HG03565 (cell line): Measurements from ENCODE around the gene VAV3.

ENCODE experiments used
- ATAC-seq: cut with Tn5 transposase; IDR thresholded peaks from one replicate; pipeline ENCODE4 v1.9.1; 2021; ENCODE audit warnings: mild to moderate bottlenecking, moderate library complexity; ENCODE audit not compliant: unreplicated experiment

Gene VAV3

DNA sequence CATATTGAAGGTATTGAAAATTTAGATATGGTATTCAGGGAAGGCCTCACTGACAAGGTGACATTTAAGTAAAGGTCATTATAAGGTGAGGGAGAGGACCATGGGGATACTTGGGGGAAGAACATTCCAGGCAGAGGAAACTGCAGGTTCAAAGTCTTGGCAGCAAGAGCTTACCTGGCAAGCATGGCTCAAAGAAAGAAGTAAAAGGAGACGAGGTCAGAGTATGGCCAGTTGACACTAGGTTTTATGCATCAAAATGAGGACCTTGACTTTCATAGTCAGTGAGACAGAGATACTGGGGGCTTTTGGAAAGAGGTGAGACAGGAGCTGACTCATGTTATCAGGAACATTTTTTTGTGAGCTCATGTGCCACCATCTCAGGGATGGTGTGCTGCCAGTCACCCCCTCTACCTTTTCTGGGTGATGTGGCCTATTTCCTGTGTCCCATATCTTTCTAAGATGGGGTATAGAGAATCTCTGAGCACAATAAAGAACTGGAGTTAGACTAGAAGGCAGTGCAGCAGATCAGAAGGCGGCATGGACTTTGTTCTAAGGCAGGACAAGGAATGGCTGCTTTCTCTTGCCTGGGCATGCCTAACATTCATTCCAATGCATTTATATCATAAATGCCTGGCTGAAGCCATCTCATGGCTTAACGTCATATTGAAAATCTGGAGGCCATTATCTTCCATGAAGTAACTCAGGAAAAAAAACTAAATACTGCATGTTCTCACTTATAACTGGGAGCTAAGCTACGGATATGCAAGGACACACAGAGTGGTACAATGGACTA, 417.4 kb downstream of the VAV3 start:
- no peak for ATAC-seq

DNA sequence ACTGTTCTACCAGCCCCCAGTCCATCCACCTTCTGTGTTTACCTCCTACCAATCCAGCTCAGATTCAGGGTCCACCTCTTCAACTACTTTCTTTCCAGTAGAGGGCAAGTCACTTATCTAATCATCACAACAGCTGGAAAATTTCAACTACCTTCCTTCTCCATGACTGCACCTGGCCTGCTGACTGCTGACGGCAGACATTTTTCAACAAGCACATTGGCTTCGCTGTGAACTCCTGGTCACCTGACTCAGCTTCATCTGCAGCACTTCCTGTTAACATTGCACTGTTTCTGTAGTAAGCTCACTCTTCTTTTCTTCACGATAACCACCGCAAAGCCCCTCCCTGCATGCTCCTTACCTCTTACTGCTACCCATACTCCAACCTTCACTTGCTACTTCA, 418.4 kb downstream of the VAV3 start:
- ATAC-seq, result no peak

DNA sequence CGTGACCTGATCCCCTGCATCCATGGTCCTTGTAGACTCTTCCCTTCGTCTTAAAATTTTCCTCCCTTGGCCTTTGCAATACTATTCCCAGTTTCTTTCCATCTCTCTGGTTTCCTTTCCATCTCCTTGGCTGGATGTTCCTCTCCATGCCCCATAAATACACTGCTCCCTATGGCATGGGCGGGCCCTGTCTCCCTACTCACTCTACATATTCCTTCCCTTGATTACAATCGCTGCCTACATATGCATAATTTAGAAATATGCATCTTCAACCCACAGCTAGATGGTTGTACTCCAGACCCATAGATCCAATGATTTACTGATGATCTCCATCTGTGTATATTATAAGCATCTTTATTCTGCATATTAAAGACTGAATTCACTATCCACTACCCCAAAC, 419.1 kb downstream of the VAV3 start:
- ATAC-seq, result no peak

DNA sequence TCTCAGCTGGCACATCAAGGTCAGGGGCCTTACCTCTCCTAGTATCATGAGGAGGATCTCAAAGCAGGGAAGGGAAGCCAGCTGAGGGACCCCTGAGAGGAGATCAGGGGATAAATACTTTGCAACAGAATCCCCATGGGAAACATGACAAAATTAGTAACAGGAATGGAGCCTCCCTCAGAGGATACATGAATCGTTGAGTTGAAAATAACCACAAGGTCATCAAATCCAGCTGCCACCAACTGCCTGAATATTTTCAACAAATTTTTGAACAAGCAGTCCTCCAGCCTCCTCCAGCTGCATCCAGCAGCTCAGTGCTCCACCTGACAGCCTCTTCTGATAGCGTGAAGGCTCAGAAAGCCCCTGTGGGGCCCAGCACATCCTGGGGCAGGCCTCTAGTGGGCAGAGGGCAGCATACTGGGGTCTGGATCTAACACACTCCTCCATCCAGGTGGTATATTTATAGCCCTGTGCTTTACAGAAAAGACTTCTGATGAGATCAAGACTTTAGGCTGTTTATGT, 419.9 kb downstream of the VAV3 start:
- no peak for ATAC-seq

DNA sequence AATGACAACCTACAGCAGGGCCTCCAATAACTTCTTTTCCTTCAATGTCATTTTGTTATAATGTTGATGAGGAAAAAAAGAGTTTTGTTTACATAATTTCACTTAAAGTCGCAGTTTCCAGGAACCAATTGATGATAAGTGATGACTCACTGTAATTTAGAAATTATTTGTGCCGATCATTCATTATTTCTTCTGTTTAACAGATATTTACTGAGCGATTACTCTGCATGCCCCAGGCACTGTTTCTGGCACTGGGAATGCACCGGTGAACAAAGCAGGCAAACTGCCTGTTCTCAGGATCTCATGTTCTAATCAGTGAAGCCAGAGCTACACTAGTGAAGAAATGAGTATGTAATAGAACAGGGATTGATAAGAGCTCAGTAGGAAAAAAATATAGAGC, 420.7 kb downstream of the VAV3 start:
- ATAC-seq, result no peak

DNA sequence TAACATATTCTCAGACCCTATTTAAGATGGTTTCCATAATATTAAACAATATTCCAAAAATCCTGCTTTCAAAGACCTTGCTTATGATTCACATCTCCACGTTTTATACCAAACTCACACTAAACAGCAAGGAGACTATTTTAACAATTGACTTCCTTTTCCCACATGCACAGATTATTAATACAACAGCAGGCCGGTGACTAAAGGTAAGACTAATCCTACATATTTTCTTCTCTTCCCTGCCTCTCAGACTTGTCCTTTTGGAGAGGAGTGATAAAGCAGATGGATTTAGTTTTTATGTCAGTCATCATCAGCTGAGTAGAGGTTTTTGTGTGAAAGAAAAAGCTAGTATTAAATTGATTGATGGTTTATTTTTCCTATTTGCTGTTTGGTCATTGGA, 423.6 kb downstream of the VAV3 start:
- ATAC-seq, result no peak

DNA sequence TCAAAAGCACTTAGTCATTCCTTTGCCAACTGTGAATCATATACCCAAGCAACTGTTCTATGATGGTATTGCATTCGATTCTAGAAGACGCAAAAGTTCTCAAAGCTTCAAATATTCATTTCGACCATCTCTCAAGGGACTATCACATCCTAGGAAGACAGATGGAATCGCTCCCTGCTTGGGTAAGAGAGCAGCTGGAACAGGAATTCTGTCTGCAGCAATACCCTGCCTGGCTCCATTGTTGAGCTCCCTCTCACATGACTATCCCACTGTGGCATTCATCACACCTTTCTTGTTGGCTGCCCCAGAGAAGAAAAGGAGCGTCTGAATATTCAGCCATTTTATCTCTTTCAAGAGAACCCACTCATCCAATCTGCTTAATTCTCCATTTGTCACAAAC, 426.5 kb downstream of the VAV3 start:
- no peak for ATAC-seq

DNA sequence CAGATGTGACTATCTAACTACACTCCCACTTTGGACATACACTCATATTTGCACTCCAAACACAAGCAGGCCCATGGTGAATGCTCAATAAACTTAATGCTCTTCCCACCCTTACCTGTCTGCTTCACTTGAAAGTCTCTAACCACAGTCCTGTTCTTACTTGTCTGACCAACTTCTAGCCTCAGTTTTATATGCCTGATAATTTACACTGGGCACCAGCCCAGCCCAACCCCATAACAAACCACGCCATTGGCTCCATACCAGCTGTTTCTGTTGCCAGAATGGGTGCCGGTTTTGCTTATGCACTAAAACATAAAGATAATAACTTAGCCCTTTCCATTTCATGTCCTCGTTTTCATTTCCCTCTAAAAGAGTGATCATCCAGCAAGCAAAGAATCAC, 428.7 kb downstream of the VAV3 start:
- no peak for ATAC-seq

DNA sequence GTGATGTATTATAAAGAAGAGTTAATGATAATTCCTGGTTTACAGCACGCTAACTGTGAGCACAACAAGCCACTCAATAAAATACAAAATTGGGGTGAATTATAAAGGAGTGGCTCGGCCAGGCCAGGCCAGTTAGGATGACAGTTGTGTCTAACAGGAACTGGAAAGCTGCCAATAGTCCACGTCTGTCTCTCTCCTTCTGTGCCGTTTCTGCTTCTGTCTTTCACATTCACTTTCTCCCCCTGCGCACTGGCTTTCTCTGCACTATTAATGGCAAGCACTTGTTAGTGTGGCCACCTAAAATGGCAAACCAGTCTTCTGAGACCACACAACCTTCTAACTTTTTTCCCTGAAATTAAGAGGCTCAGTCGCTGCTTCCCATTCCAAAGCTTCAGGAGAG, 429.9 kb downstream of the VAV3 start:
- peak; percentile 70 for ATAC-seq

DNA sequence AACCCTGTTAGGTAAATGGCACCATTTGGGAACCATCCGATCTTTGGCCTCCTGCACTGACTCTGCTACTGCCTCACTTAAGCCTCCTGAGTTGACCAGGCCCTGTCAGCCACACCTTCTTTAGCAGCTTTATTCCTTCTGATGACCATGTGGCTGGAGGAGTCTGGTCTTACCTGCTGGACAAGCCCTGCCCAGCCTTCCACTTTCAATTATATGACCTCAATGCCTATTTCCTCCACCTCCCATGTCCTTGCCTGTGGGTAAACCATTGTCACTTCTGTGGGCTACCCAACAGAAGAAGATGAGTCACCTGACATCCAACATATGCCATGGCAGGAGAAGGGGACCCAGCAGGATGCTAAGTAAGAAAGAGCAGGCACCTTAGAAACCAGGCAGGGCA, 430.3 kb downstream of the VAV3 start:
- no peak for ATAC-seq

DNA sequence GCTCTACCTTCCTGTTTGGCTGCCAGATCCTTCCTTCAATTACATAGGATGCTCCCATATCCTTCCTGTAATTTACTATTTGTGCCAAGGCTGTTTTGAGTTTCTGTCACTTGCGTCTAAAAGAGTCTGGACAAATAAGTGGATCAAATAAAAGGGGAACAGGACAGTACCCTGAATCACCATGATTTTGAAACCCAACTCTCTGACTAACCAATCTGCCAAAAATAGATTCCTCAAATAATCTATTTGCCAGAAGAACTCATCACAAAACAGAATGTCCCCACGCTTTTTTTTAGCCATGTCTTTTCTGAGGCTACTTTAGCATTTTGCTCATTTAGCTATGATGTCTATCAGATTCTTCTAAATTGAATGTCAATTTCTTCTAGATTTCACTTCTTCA, 431.5 kb downstream of the VAV3 start:
- no peak for ATAC-seq

DNA sequence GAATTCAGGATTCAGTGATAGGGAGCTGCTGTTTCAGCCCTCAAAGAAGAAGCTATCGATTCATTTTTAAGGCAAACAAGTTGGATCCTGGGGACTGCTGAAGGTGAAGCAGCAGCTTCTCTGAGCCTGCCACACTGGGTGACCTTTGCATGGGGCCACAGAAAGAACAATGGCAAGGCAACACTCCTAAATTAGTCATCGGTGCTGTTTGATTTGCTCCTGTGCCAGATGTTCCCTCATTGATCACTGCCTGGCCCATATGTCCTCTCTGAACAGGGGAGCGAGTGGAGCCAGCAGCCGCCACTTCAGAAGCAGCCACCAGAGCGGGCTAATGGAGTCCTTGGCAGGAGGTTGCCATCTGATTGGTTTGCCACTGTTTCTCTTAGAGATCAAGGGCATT, 432.7 kb downstream of the VAV3 start:
- no peak for ATAC-seq

DNA sequence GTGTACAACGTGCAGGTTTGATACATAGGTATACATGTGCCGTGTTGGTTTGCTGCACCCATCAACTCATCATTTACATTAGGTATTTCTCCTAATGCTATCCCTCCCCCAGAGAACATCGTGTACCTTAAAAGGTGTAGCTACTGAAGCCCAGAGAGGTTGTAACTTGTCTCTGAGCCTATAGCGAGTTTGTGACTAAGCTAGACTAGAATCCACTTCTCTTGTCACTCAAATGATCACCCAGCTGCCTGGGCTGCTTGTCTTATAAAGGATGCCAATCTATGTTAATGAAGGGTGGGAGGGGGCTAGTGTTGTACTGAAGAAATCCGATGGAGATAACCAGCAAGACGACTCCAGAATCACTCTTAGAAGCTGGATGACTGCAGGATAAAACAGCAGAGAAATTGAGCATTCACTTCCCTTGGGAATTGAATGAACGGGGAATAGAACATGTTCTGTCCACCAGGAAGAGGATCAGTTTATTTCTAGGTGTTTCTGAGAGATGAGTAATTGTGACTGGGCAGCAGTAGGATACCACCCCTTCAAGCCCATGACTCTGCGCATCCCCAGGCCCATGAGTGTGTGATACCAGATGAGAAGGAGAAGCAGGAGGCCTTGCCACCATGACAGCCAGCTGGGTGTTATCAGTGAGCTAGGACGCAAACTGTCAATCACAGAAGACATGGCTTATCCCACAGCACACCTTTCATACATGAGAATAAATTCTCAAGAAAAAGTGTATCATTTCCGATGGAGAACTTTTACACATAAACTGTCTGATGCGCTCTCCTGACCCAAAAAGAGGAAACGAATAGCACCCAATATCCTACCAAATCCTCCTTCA, 433.7 kb downstream of the VAV3 start:
- no peak for ATAC-seq

DNA sequence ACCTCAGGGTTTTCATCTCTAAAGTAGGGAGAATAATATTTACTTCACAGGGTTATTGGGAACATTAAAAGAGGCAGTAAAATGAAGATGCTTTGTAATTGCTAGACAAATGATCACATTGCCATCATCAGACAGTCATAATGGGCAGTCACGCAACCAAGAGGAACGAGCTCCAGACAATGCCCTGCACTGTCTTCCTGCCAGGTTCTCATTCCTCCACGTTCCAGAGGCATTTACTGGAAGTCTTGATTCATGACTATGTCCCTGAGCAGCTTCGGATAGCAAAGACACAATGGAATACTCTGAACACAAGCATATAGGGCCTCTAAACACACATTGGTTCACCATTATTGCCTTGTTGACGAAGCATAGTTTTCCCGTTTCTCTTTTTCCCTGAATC, 434.4 kb downstream of the VAV3 start:
- no peak for ATAC-seq

DNA sequence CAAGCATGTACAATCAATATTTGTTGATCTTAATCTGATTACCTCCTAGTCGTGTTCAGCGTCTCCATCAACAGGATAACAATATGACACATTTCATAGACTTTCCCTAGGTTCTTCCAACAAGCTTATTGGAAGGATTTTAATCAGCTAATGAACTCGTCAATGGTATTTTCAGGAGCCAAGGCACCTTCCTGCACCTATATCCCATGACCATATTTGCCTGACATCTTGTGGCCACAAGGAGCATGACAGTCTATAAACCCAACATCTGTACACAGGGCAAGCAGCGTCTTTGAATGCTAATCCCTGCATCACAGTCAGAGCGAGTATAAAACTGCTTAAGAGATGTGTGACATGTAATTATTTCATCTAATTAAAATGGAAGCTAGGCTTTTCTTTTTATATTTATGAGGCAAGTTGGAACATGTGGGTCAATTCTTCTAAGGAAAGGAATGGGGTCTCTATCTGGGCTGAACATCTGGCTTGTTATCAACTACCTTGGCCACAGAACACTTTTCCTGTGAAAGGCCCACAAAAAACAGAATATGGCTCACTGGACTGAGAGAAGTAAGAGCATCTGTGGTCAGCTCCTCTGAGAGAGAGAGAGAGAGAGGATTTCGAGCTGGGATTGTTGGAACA, 435.4 kb downstream of the VAV3 start:
- peak; percentile 98 for ATAC-seq

DNA sequence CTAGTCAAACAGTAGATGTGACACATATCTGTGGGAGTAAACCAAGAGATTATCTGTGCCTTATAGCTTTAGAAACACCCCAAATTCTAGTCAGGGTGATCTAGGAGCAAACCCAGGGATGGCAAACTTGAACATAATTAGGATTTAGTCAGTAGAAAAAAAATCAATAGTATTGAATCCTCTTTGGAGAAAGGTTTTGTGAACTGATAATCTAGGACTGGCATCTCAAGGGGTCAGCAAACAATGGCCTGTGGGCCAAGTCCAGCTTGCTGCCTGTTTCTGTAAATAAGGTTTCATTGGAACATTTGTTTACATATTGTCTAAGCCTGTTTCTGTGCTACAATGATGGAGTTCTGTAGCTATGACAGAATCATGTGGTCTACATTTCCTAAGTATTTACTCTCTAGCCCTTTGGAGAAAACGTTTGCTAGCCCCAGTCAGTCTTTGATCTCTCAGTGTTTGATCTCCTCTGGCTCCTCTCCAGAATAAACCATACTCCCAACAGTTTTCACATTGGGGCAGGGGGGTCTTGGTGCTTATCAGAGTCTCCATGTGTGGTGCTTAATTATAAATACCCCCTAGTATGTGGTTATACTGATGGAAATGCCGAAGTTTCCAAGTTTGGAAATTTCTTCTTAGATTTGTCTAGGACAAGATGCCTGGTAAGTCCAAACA, 438.3 kb downstream of the VAV3 start:
- ATAC-seq, result no peak

DNA sequence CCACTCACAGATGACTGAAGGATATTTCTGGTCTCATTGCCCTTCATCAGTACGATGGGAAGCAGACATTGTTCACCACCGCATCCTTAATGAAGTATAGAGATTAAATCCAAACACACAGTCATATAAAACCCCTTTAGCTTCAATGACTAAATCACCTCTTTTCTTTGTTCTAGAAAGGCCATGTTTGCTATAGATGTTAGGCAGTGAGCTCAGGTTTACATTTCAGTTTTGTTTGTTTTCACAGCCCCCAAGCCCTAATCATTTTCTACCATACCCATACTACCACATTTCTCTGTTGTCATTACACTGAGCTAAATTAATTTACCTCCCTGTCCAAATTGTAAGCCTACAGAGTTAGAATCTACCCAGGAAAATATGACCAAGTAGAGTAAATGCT, 439.0 kb downstream of the VAV3 start:
- no peak for ATAC-seq

DNA sequence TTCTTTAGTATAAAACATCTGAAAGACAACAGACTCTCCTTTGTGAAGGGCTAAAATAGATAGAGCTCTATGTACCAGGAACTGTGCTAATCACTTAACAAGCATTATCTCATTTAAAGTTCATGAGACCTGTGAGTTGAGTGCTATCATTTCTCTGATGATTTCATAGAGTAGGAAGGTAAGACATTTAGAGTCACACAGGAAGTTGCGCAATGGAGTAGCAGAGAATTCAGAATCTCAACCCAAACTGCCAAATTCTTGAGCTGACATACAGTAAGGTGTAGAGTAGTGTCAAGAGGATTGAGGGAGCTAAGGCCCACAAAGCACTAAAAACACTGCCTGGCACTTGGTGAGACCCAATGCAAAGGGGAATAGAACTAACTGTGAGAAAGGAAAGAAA, 439.8 kb downstream of the VAV3 start:
- ATAC-seq, result no peak

DNA sequence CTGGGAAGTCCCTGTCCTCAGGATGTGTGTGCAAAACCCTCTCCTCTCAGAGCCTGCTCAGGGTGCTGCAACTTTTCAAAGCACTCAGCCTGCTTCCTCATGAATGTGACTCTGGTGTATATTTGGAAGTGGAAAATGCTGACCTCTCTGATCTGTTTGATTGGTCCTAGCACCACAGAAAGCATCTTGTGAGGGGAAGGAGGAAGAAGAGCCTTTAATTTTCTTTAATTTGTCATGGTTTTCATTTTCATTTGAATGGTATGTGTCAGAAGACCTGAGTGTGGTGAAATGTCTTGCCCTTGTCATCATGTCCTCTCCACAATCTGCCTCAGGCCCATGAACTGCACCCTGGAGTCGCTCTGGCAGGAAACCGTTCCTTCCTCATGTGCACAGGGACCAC, 440.7 kb downstream of the VAV3 start:
- ATAC-seq, result no peak

DNA sequence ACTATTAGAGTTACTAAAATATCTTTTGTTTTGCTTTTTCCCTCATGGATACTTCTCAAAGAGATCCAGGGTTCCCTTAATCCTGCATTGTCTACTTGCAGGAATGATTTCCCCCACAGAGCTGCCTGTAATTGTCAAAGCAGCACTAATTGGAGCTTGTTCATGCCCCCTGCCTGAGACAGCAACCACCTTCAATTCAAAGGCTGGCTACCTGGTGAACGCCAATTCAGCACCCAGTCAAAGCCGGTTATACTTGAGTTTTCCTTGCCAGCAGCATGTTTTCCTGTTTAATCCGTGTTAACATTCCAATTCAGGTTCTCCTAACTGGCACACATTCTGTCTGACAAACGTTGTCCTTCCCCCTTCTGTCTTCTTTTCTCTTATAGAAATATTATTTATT, 441.2 kb downstream of the VAV3 start:
- no peak for ATAC-seq

DNA sequence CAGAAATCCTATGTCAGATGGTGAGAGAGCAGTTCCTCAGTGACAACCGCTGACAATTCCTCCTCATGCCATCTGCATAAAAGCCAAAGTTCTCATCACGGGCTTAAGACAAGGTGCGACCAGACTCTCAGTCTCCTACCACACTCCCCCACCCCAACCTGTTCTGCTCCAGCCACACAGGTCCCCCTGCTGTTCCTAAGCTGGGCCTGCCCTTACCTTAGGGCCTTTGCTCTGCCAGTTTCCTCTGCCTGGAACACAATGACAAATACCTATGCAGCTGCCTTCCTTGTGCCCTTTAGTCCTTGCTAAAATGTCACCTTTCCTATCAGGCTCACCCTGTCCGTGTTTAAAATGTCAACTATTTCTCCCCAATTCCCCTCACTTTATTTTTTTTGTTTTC, 441.9 kb downstream of the VAV3 start:
- no peak for ATAC-seq
